ENCODE data around the gene DRD3.

The DRD3 gene

DNA sequence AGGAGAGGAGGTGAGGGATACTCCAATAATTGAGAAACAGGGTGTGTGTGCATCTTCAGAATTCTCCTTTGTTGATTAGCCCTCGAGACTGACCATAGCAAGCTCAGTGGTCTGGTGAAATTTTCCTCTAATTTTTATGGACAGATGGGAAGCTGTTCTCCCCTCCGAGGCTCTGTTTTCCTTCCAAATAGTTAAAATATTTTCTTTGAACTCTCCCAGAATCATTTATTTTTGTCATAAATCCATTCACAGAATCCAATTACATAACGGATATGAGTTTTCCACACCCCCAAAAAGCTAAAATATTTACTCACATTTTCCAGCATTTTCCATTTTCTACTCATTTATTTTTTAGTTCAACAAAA is 85.9 kb downstream of the DRD3 start:
- CTCF ChIA-PET = interaction anchor here (0.5 to 0.7 kb wide), 2 partner anchors 9 to 206 kb away, joined by 3 to 4 read pairs; no protein-coding TSS in a partner anchor
- no peaks in the 10 kb centered on the region for H3K9me3 ChIP-seq (ENCODE audit: control insufficient read depth, insufficient read depth, low read depth, low read length)
- no peaks in the 10 kb centered on the region for H3K36me3 ChIP-seq (ENCODE audit: control insufficient read depth in 2 of 2, insufficient read depth in 1 of 2, low read length in 2 of 2)
- no peak overlapping the region for H3K4me3 ChIP-seq (ENCODE audit: low read depth, low read length)
- 0 out of 2 replicates have a peak, but pooled peaks cover 2% of the 10 kb centered on the region for H3K4me1 ChIP-seq (ENCODE audit: control insufficient read depth, insufficient read depth, low read length)
- POLR2A ChIA-PET = no interaction called here
- no peak overlapping the region for H3K27ac ChIP-seq (ENCODE audit: extremely low read depth, low read depth, low read length)
- TF ChIP-seq ZNF239 (tag by site-specific recombination; IDR thresholded peaks at IDR 0.05) = no peak
- no peak for TF ChIP-seq ZNF214 (tag by site-specific recombination; IDR thresholded peaks at IDR 0.05; ENCODE audit: borderline replicate concordance)
- TF ChIP-seq, protein P1, sequence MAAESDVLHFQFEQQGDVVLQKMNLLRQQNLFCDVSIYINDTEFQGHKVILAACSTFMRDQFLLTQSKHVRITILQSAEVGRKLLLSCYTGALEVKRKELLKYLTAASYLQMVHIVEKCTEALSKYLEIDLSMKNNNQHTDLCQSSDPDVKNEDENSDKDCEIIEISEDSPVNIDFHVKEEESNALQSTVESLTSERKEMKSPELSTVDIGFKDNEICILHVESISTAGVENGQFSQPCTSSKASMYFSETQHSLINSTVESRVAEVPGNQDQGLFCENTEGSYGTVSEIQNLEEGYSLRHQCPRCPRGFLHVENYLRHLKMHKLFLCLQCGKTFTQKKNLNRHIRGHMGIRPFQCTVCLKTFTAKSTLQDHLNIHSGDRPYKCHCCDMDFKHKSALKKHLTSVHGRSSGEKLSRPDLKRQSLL (tag by site-specific recombination; IDR thresholded peaks at IDR 0.05) = no peak
- no peak for TF ChIP-seq ZNF184 (tag by site-specific recombination; IDR thresholded peaks at IDR 0.05)
- TF ChIP-seq WT1 (tag by site-specific recombination; IDR thresholded peaks at IDR 0.05) = no peak
- TF ChIP-seq ZNF785 (tag by site-specific recombination; IDR thresholded peaks at IDR 0.05) = no peak
- no peak for TF ChIP-seq ZNF416 (tag by site-specific recombination; IDR thresholded peaks at IDR 0.05)
- TF ChIP-seq, protein P2, sequence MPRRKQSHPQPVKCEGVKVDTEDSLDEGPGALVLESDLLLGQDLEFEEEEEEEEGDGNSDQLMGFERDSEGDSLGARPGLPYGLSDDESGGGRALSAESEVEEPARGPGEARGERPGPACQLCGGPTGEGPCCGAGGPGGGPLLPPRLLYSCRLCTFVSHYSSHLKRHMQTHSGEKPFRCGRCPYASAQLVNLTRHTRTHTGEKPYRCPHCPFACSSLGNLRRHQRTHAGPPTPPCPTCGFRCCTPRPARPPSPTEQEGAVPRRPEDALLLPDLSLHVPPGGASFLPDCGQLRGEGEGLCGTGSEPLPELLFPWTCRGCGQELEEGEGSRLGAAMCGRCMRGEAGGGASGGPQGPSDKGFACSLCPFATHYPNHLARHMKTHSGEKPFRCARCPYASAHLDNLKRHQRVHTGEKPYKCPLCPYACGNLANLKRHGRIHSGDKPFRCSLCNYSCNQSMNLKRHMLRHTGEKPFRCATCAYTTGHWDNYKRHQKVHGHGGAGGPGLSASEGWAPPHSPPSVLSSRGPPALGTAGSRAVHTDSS (tag by site-specific recombination; IDR thresholded peaks at IDR 0.05) = no peak
- no peak for TF ChIP-seq ZNF777 (tag by site-specific recombination; IDR thresholded peaks at IDR 0.05; ENCODE audit: borderline replicate concordance)
- TF ChIP-seq ZNF175 (tag by site-specific recombination; IDR thresholded peaks at IDR 0.05) = no peak
- no peak for TF ChIP-seq ZNF548 (tag by site-specific recombination; IDR thresholded peaks at IDR 0.05)
- TF ChIP-seq ZNF792 (tag by site-specific recombination; IDR thresholded peaks at IDR 0.05) = no peak
- TF ChIP-seq SP7 (tag by site-specific recombination; IDR thresholded peaks at IDR 0.05) = no peak
- TF ChIP-seq ZNF654 (tag by site-specific recombination; IDR thresholded peaks at IDR 0.05; ENCODE audit: low read depth) = no peak
- no peak for TF ChIP-seq GLIS2 (tag by site-specific recombination; IDR thresholded peaks at IDR 0.05)
- TF ChIP-seq SP2 (tag by site-specific recombination; IDR thresholded peaks at IDR 0.05) = no peak
- TF ChIP-seq GLI4 (tag by site-specific recombination; IDR thresholded peaks at IDR 0.05) = no peak
- no peak for TF ChIP-seq ZNF558 (tag by site-specific recombination; IDR thresholded peaks at IDR 0.05)

DNA sequence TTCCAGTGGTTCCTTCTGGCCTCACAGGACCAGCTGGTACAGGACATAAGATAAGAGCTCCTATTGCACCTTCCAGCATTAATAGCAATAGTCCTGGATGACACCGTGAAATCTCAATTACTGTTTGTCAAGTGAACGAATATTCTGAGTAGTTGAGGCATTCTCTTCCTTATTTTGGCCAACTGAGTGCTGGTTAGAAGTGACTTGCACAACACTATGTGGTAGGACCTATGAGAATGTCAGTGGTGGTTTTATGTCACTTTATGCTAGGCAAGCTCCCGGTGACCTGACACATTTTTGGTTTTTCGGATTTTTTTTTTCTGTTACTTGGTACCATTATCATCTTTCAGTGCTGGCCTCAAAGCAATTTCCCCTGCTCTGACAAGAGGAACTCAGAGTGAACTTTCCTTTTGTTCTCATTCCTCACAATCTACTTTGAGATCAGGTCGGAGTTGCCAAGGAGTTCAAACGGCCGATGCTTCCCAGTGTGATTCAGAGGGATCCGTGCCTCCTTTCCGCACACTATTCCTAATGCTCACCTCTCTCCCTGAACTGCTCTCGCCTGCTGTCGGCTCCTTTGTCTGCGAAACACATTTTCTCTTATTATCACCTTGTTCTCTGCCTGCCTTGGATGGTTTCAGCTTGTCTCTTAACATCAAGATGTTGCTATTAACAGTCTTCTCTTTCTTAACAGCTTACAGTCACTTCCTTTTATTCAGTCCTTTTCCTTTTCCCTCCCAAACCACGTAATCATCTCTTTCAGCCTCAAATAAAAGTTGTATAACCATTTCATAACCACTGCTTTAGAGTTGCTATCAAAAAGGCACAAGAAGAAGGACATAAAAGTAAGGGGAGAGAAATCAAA is 86.5 kb downstream of the DRD3 start:
- Histone ChIP-seq H3K4me3 (ENCODE audit: low read depth, low read length) (no peak overlapping the region), H3K36me3 (ENCODE audit: control insufficient read depth in 2 of 2, insufficient read depth in 1 of 2, low read length in 2 of 2) (peaks cover 0 to 4% of the 10 kb centered on the region in 2 experiments; a peak in 2 of 3 replicates), H3K9me3 (ENCODE audit: control insufficient read depth, insufficient read depth, low read depth, low read length) (no peaks in the 10 kb centered on the region), H3K4me1 (ENCODE audit: control insufficient read depth, insufficient read depth, low read length) (0 out of 2 replicates have a peak, but pooled peaks cover 2% of the 10 kb centered on the region), H3K27ac (ENCODE audit: extremely low read depth, low read depth, low read length) (no peak overlapping the region)
- CTCF ChIA-PET = interaction anchor here (0.5 to 0.7 kb wide), 2 partner anchors 9 to 207 kb away, joined by 3 to 4 read pairs; no protein-coding TSS in a partner anchor
- no peak for TF ChIP-seq ZBTB20 (tag by site-specific recombination; IDR thresholded peaks at IDR 0.05)
- TF ChIP-seq SETDB1 (IDR thresholded peaks at IDR 0.05; ENCODE audit: insufficient read length, low read length) = no peak
- TF ChIP-seq ZNF16 (tag by site-specific recombination; IDR thresholded peaks at IDR 0.05; ENCODE audit: low read depth) = no peak
- no peak for TF ChIP-seq ZNF391 (tag by site-specific recombination; IDR thresholded peaks at IDR 0.05; ENCODE audit: borderline replicate concordance, low read depth)
- TF ChIP-seq, protein P3, sequence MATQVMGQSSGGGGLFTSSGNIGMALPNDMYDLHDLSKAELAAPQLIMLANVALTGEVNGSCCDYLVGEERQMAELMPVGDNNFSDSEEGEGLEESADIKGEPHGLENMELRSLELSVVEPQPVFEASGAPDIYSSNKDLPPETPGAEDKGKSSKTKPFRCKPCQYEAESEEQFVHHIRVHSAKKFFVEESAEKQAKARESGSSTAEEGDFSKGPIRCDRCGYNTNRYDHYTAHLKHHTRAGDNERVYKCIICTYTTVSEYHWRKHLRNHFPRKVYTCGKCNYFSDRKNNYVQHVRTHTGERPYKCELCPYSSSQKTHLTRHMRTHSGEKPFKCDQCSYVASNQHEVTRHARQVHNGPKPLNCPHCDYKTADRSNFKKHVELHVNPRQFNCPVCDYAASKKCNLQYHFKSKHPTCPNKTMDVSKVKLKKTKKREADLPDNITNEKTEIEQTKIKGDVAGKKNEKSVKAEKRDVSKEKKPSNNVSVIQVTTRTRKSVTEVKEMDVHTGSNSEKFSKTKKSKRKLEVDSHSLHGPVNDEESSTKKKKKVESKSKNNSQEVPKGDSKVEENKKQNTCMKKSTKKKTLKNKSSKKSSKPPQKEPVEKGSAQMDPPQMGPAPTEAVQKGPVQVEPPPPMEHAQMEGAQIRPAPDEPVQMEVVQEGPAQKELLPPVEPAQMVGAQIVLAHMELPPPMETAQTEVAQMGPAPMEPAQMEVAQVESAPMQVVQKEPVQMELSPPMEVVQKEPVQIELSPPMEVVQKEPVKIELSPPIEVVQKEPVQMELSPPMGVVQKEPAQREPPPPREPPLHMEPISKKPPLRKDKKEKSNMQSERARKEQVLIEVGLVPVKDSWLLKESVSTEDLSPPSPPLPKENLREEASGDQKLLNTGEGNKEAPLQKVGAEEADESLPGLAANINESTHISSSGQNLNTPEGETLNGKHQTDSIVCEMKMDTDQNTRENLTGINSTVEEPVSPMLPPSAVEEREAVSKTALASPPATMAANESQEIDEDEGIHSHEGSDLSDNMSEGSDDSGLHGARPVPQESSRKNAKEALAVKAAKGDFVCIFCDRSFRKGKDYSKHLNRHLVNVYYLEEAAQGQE (tag by site-specific recombination; IDR thresholded peaks at IDR 0.05) = no peak
- TF ChIP-seq, protein P4, sequence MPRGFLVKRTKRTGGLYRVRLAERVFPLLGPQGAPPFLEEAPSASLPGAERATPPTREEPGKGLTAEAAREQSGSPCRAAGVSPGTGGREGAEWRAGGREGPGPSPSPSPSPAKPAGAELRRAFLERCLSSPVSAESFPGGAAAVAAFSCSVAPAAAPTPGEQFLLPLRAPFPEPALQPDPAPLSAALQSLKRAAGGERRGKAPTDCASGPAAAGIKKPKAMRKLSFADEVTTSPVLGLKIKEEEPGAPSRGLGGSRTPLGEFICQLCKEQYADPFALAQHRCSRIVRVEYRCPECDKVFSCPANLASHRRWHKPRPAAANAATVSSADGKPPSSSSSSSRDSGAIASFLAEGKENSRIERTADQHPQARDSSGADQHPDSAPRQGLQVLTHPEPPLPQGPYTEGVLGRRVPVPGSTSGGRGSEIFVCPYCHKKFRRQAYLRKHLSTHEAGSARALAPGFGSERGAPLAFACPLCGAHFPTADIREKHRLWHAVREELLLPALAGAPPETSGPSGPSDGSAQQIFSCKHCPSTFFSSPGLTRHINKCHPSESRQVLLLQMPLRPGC (tag by site-specific recombination; IDR thresholded peaks at IDR 0.05) = no peak
- no peak for TF ChIP-seq ZSCAN16 (tag by site-specific recombination; IDR thresholded peaks at IDR 0.05)
- no peak for TF ChIP-seq ZNF239 (tag by site-specific recombination; IDR thresholded peaks at IDR 0.05)
- POLR2A ChIA-PET = no interaction called here
